A549 (cell line): ENCODE data around the gene HOXA2.

ENCODE experiments used
- POLR2A ChIP-seq: IDR thresholded peaks from 2 replicates; pipeline ENCODE4 v1.6.1; 2012; ENCODE audit warnings: mild to moderate bottlenecking, low read length
- TP53 ChIP-seq: fragments of 250-450 bp; sonication (Bioruptor Pico); IDR thresholded peaks from 2 replicates; pipeline ENCODE4 v1.5.0; 2021; ENCODE audit warnings: mild to moderate bottlenecking, moderate library complexity
- USF2 ChIP-seq: fragments of 450-650 bp; IDR thresholded peaks from 2 replicates; pipeline ENCODE4 v1.6.1; 2014; ENCODE audit warnings: antibody characterized with exemption
- TF ChIP-seq, protein P1 (sequence below): fragments of >200 bp; sonication (Bioruptor Twin); formaldehyde crosslinking; IDR thresholded peaks from 3 replicates; pipeline ENCODE4 v1.5.1; 2016
- TF ChIP-seq, protein P2 (sequence below): fragments of 200-600 bp; sonication (generic); IDR thresholded peaks from 2 replicates; pipeline ENCODE4 v1.6.1; 2016; ENCODE audit warnings: antibody characterized with exemption, mild to moderate bottlenecking, moderate library complexity

DNA sequence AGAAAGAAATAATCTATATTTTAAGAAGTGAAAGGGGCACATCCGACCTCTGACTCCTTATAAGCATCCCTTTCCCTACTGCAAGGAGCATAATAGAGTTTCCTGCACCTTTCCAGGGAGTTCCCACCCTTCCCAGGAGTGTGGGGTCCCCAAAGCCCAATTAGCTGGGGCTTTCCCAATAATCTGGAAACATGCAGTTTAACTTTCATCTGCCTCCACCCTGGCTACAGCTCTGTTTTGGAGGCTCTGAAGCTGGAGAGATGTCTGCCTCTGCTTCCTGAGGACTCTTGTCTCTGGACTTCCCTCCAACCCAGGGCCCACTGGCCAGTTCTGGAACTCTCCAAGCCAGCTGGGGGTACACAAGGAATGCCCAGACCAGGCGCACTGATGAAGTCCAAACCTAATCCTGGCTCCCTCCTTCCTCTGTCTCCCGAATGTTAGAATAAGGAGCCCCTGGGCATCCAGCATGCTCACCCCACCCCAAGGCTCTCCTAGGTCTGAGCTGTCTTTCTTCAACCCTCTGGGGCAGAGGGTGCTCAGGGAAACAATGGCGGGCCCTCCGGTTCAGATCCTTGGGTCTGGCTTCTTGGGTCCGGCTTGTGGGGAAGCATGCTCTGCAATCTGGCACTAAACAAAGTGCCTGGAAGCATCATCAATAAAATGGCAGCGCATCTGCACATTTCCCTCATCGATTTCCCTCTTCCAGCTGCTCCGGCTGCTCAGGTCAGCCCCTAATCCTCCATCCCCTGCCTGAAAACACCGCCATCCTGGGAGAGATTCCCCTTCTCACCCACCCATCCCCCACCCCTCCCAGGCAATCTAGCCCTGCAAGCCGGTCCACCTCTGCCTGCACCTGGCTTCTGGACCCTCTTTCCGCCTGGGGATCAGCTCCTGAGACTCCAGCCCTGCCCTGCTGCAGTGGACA lies 14.7 kb upstream of the HOXA2 start:
- TF ChIP-seq, protein P1, sequence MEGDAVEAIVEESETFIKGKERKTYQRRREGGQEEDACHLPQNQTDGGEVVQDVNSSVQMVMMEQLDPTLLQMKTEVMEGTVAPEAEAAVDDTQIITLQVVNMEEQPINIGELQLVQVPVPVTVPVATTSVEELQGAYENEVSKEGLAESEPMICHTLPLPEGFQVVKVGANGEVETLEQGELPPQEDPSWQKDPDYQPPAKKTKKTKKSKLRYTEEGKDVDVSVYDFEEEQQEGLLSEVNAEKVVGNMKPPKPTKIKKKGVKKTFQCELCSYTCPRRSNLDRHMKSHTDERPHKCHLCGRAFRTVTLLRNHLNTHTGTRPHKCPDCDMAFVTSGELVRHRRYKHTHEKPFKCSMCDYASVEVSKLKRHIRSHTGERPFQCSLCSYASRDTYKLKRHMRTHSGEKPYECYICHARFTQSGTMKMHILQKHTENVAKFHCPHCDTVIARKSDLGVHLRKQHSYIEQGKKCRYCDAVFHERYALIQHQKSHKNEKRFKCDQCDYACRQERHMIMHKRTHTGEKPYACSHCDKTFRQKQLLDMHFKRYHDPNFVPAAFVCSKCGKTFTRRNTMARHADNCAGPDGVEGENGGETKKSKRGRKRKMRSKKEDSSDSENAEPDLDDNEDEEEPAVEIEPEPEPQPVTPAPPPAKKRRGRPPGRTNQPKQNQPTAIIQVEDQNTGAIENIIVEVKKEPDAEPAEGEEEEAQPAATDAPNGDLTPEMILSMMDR = no peak
- TF ChIP-seq, protein P2, sequence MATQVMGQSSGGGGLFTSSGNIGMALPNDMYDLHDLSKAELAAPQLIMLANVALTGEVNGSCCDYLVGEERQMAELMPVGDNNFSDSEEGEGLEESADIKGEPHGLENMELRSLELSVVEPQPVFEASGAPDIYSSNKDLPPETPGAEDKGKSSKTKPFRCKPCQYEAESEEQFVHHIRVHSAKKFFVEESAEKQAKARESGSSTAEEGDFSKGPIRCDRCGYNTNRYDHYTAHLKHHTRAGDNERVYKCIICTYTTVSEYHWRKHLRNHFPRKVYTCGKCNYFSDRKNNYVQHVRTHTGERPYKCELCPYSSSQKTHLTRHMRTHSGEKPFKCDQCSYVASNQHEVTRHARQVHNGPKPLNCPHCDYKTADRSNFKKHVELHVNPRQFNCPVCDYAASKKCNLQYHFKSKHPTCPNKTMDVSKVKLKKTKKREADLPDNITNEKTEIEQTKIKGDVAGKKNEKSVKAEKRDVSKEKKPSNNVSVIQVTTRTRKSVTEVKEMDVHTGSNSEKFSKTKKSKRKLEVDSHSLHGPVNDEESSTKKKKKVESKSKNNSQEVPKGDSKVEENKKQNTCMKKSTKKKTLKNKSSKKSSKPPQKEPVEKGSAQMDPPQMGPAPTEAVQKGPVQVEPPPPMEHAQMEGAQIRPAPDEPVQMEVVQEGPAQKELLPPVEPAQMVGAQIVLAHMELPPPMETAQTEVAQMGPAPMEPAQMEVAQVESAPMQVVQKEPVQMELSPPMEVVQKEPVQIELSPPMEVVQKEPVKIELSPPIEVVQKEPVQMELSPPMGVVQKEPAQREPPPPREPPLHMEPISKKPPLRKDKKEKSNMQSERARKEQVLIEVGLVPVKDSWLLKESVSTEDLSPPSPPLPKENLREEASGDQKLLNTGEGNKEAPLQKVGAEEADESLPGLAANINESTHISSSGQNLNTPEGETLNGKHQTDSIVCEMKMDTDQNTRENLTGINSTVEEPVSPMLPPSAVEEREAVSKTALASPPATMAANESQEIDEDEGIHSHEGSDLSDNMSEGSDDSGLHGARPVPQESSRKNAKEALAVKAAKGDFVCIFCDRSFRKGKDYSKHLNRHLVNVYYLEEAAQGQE = no peak
- TF ChIP-seq USF2 (no peak), POLR2A (no peak), TP53 (no peak)
